NK-92 treated with Interleukin-12 subunit alpha and Interleukin-12 subunit beta, amount 100 ng/mL, for 24 hours (cell line): ENCODE measurements around the gene SYNGR1.

Source experiments
- DNase-seq: peaks from one replicate; lab custom pipeline; 2025; lab: John Stamatoyannopoulos, UW

SYNGR1 gene

GRCh38 chr22:39431216-39431801 lies 81.5 kb downstream of the SYNGR1 start:
- DNase-seq: no peak

- DNase-seq: no peak
These were observed 82.0 kb downstream of the SYNGR1 start for GRCh38 chr22:39431821-39432251.

- no peak for DNase-seq
These were observed 82.6 kb downstream of the SYNGR1 start for GRCh38 chr22:39432361-39432811.

DNA sequence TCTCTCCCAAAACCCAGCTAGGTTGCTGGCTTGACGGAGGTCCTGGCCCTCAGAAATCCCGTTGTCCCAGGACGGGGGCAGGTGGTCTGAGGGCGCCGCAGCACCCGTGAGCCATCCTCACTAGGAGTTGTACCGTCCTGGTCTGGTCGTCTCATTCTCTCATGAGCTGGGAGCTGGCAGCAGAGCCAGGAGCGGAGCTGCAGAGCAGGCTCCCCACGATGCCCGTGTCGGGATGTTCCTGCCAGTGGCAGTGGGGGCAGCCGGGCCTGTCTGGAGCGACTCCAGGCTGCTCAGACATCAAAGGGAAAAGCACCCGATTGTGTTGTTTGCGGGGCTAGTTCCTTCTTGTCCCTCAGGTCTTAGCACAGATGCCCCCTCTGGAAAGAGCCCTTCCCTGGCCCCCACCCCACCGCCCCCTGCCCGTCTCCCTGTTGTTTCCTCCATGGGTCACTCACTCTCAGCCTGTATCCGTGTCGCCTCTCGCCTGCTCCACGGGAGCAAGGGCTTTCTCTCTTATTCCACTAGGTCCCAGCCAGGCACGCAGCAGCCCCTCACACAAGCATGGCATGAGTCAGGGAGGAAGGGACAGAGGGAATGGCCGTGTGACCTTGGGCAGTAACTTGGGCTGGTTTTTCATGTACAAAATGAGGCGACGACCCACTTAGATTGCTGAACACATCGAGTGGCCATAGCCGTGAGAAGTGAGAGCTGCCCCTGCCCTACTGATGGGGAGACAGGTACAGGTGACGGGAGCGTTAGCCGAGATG lies 83.9 kb downstream of the SYNGR1 start:
- DNase-seq: no peak

DNA sequence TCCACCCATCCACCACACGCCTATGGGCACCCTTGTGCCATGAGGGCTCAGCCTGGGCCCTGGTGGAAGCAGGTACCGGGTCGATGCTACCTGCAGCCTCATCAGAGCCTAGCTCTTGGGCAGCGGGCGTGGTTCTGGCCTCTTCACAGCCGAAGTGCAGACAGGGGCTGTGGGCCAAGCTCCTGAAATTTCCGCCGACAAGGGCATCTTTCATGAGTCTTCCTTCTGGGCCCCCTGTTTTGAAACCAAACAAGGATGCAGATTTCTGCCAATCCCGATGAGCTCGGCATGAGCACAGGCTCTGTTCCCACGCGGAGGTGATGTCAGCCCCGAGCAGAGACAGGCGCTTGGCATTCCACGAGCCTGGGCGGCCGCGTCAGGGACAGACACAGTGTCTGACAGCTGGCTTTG lies 84.5 kb downstream of the SYNGR1 start:
- no peak for DNase-seq

- no peak for DNase-seq
These were observed 84.9 kb downstream of the SYNGR1 start for GRCh38 chr22:39434721-39435120.
